ENCODE results near the gene HLCS.

Gene HLCS

GRCh38 chr21:36747041-36747814 lies 219.2 kb downstream of the HLCS start:
- DNase-seq (ENCODE audit: low spot score) = no peak

GRCh38 chr21:36745459-36745858 lies 221.0 kb downstream of the HLCS start:
- no peak for DNase-seq (ENCODE audit: low spot score)
- no peak for TF ChIP-seq CTCF (IDR thresholded peaks at IDR 0.05; ENCODE audit: extremely low read depth, missing control alignments)

More at GRCh38 chr21:36747041-36747814, 219.2 kb downstream of the HLCS start:
- no peak for TF ChIP-seq CTCF (IDR thresholded peaks at IDR 0.05; ENCODE audit: extremely low read depth, missing control alignments)

GRCh38 chr21:36744560-36745231 lies 221.8 kb downstream of the HLCS start:
- DNase-seq (ENCODE audit: low spot score) = no peak
- TF ChIP-seq CTCF (IDR thresholded peaks at IDR 0.05; ENCODE audit: extremely low read depth, missing control alignments) = no peak

GRCh38 chr21:36744190-36744559 lies 222.3 kb downstream of the HLCS start:
- TF ChIP-seq CTCF (IDR thresholded peaks at IDR 0.05; ENCODE audit: extremely low read depth, missing control alignments) = no peak
- DNase-seq (ENCODE audit: low spot score) = no peak

GRCh38 chr21:36743446-36743845 lies 223.0 kb downstream of the HLCS start:
- TF ChIP-seq CTCF (IDR thresholded peaks at IDR 0.05; ENCODE audit: extremely low read depth, missing control alignments) = no peak

GRCh38 chr21:36743008-36743407 lies 223.5 kb downstream of the HLCS start:
- no peak for TF ChIP-seq CTCF (IDR thresholded peaks at IDR 0.05; ENCODE audit: extremely low read depth, missing control alignments)
- no peak for DNase-seq (ENCODE audit: low spot score)

More at GRCh38 chr21:36743446-36743845, 223.0 kb downstream of the HLCS start:
- DNase-seq (ENCODE audit: low spot score) = no peak

- TF ChIP-seq CTCF (IDR thresholded peaks at IDR 0.05; ENCODE audit: extremely low read depth, missing control alignments) = no peak
- no peak for DNase-seq (ENCODE audit: low spot score)
Observed at GRCh38 chr21:36741506-36741905, 225.0 kb downstream of the HLCS start.
